ENCODE results near the gene JSRP1.

GRCh38 chr19:2271234-2272103, 15.3 kb upstream of the JSRP1 start:
- TF ChIP-seq CTCF (conservative IDR thresholded peaks at IDR 0.05 in 1 of 2, IDR thresholded peaks at IDR 0.05 in 1 of 2; ENCODE audit: low read depth in 1 of 2, low read length in 2 of 2) = no peak
- TF ChIP-seq EZH2 (IDR thresholded peaks at IDR 0.05; ENCODE audit: low read length, missing control alignments) = no peak

Data from fibroblast of lung (primary cell).